ENCODE measurements around the gene GPR78. TPM values are rescaled to one million over a fixed set of nuclear protein-coding genes. Genes with fewer than 3 reads are reported as not detected.

GPR78 gene
- total and polyA plus RNA-seq, 2 of the 4 experiments (the other 2 are of a cell fraction): under 0.01 to 0.10 TPM

DNA sequence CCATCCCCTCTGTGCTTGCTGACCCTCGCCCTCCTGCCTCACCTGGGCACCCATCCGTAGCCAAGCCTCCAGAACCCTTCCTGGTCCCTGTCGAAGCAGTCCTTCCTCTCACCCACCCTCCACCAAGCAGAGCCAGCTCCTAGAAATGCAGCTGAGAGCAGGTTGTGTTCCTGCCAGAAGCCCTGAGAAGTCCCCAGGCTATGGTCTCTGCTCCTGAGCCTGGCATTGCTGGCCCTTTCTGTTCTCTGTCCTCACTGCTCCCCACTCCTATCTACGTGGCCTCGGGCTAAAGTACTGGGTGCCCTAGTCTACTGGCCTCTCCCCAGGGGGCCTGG, 10.3 kb downstream of the GPR78 start:
- TF ChIP-seq, protein P1, sequence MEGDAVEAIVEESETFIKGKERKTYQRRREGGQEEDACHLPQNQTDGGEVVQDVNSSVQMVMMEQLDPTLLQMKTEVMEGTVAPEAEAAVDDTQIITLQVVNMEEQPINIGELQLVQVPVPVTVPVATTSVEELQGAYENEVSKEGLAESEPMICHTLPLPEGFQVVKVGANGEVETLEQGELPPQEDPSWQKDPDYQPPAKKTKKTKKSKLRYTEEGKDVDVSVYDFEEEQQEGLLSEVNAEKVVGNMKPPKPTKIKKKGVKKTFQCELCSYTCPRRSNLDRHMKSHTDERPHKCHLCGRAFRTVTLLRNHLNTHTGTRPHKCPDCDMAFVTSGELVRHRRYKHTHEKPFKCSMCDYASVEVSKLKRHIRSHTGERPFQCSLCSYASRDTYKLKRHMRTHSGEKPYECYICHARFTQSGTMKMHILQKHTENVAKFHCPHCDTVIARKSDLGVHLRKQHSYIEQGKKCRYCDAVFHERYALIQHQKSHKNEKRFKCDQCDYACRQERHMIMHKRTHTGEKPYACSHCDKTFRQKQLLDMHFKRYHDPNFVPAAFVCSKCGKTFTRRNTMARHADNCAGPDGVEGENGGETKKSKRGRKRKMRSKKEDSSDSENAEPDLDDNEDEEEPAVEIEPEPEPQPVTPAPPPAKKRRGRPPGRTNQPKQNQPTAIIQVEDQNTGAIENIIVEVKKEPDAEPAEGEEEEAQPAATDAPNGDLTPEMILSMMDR (conservative IDR thresholded peaks at IDR 0.05; ENCODE audit: low read depth, low read length): no peak
- TF ChIP-seq RFX5 (IDR thresholded peaks at IDR 0.05; ENCODE audit: low read depth, low read length) (no peak), MXI1 (IDR thresholded peaks at IDR 0.05; ENCODE audit: borderline replicate concordance, low read depth, low read length) (no peak), SMC3 (IDR thresholded peaks at IDR 0.05; ENCODE audit: low read depth, low read length) (no peak), CHD1 (IDR thresholded peaks at IDR 0.05; ENCODE audit: low read depth, low read length) (no peak), MAFK (IDR thresholded peaks at IDR 0.05; ENCODE audit: low read depth, low read length) (no peak), RCOR1 (IDR thresholded peaks at IDR 0.05; ENCODE audit: insufficient replicate concordance, low read length) (no peak), BHLHE40 (IDR thresholded peaks at IDR 0.05; ENCODE audit: low read depth, low read length) (no peak), CEBPB (IDR thresholded peaks at IDR 0.05; ENCODE audit: low read depth, low read length) (no peak), POLR2A (IDR thresholded peaks at IDR 0.05; ENCODE audit: low read depth, low read length) (no peak)
- TF ChIP-seq, protein P2, sequence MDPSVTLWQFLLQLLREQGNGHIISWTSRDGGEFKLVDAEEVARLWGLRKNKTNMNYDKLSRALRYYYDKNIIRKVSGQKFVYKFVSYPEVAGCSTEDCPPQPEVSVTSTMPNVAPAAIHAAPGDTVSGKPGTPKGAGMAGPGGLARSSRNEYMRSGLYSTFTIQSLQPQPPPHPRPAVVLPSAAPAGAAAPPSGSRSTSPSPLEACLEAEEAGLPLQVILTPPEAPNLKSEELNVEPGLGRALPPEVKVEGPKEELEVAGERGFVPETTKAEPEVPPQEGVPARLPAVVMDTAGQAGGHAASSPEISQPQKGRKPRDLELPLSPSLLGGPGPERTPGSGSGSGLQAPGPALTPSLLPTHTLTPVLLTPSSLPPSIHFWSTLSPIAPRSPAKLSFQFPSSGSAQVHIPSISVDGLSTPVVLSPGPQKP (IDR thresholded peaks at IDR 0.05; ENCODE audit: borderline replicate concordance, low read depth, low read length): no peak
- TF ChIP-seq, protein P3, sequence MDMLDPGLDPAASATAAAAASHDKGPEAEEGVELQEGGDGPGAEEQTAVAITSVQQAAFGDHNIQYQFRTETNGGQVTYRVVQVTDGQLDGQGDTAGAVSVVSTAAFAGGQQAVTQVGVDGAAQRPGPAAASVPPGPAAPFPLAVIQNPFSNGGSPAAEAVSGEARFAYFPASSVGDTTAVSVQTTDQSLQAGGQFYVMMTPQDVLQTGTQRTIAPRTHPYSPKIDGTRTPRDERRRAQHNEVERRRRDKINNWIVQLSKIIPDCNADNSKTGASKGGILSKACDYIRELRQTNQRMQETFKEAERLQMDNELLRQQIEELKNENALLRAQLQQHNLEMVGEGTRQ (IDR thresholded peaks at IDR 0.05; ENCODE audit: low read depth, low read length): no peak
- Histone ChIP-seq H2BK15ac (ENCODE audit: low read depth, low read length) (no peak overlapping the region), H3K27ac (ENCODE audit: insufficient read depth, low read length) (no peak overlapping the region), H4K5ac (ENCODE audit: low read depth, low read length) (no peak overlapping the region), H2AFZ (replicated peaks; ENCODE audit: low read length, poor library complexity) (no peak overlapping the region), H3K27me3 (ENCODE audit: control insufficient read depth, insufficient read depth, low read length) (peaks cover 59% of the 10 kb centered on the region), H3K9me1 (ENCODE audit: insufficient read depth, low read length) (no peaks in the 10 kb centered on the region), H3K4me2 (ENCODE audit: low read depth, low read length) (no peak overlapping the region), H3K9ac (ENCODE audit: low read depth, low read length) (no peak overlapping the region), H3K79me1 (ENCODE audit: low read depth in 1 of 2, low read length in 2 of 2) (no peaks in the 10 kb centered on the region), H3K4ac (ENCODE audit: low read depth, low read length) (no peak overlapping the region), H4K20me1 (ENCODE audit: insufficient read depth, low read length) (peaks cover 8% of the 10 kb centered on the region), H2BK20ac (ENCODE audit: low read depth, low read length) (no peak overlapping the region), H2AK9ac (replicated peaks; ENCODE audit: low read depth, low read length, poor library complexity) (peak overlapping the region; percentile 34), H3K4me1 (ENCODE audit: control insufficient read depth, insufficient read depth, low read length) (peaks cover 9% of the 10 kb centered on the region; the same call in 1 of the 2 replicates), H3K9me3 (ENCODE audit: control insufficient read depth, insufficient read depth, low read length) (no peaks in the 10 kb centered on the region), H4K91ac (ENCODE audit: insufficient read depth, low read depth, low read length) (no peak overlapping the region), H4K8ac (ENCODE audit: low read depth in 2 of 2, low read length in 2 of 2) (no peak overlapping the region), H3K4me3 (ENCODE audit: insufficient read depth, low read depth, low read length) (no peak overlapping the region), H3K14ac (replicated peaks; ENCODE audit: low read depth, low read length) (no peak overlapping the region), H2AK5ac (ENCODE audit: low read depth, low read length) (no peak overlapping the region), H2BK5ac (ENCODE audit: low read depth, low read length, poor library complexity, severe bottlenecking) (no peak overlapping the region), H3K23ac (ENCODE audit: low read depth, low read length) (no peak overlapping the region), H3K56ac (ENCODE audit: extremely low read depth, insufficient read depth, low read length) (no peak overlapping the region), H2BK120ac (ENCODE audit: low read depth, low read length) (no peak overlapping the region), H3K18ac (ENCODE audit: low read depth, low read length) (no peak overlapping the region; the same call in 1 of the 2 replicates), H3K36me3 (ENCODE audit: control insufficient read depth, insufficient read depth, low read length) (no peaks in the 10 kb centered on the region)
- dilution Hi-C loops (cut with HindIII; ENCODE audit: low sequenced_read_pairs, unreplicated experiment) (no loop called here), in situ Hi-C loops (cut with MboI; ENCODE audit: low sequenced_read_pairs) (loop anchor here (5.0 kb wide), 1 partner anchor 128 kb away; no protein-coding TSS in a partner anchor), intact Hi-C loops (cut with micrococcal nuclease) (no loop called here)
- 68% methylated on average over 4 of the region's 5 CpGs; no CpG with 5 or more reads in 1 of the 2 experiments for WGBS, 2 experiments (ENCODE audit: extremely low coverage in 2 of 2, insufficient read length in 1 of 2)
- ATAC-seq (ENCODE audit: low read depth) (no peak), DNase-seq (no peak)
- no TSS peak for BruUV-seq (replicated peaks)
- ChIA-PET CTCF (interaction anchor here (0.6 to 0.9 kb wide), 4 partner anchors 18 to 121 kb away, joined by 3 read pairs; no protein-coding TSS in a partner anchor), POLR2A (ENCODE audit: unreplicated experiment) (no interaction called here)

Data from IMR-90 (cell line).